HG03039 (cell line): ENCODE measurements around the gene ALDH8A1.

ENCODE experiments used
- ATAC-seq: cut with Tn5 transposase; IDR thresholded peaks from one replicate; pipeline ENCODE4 v1.9.1; 2021; ENCODE audit warnings: mild to moderate bottlenecking, moderate library complexity; ENCODE audit not compliant: unreplicated experiment

The ALDH8A1 gene

DNA sequence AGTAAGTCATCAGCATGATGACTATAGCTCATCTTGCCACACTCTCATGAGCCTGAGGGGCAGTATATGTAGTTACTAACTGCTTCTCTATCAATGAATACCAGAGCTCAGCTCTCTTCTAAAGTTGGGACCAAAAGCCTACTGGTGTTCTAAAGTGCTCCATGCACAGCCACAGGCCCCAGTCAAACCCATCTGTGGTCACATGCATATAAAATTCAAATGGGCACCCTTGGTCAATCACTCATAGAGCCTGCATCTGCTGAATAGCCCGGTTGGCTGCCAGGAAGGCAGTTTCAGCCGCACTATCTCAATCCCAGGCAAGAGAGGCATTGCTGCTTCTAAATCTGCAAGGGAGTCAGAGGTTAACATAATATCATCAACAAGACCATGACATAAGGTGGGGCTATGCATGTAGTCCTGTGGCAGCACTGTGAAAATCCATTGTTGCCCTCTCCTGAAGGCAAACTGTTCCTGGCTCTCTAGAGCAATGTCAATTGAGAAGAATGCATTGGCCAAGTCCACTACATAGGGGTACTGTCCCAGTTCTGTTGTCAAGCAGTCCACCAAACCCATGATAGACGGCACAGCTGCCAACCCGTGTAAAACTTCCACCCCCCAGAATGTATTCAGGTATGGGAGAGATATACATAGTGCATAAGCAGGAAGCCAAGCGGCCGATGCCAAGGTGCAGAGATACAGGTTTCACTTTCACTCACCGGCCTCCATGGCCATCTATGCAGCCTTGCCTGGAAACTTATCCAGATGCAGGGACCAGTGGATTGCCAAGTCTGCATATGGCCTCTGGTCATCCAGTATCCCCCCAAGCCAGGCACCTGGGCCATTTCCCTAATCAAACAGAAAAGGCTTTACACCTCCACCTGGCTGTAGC, 76.2 kb downstream of the ALDH8A1 start:
- no peak for ATAC-seq

- ATAC-seq: peak; percentile 87
Measured at GRCh38 chr6:134870677-134871498, 79.0 kb downstream of the ALDH8A1 start.

- ATAC-seq: no peak
Measured at GRCh38 chr6:134868812-134869211, 81.1 kb downstream of the ALDH8A1 start.
